Measurements from ENCODE around the gene CDCP1.

GRCh38 chr3:45042162-45042561 is 104.0 kb downstream of the CDCP1 start:
- TF ChIP-seq POLR2AphosphoS5 (IDR thresholded peaks at IDR 0.05; ENCODE audit: borderline replicate concordance, low read depth, low read length) (no peak), EZH2 (IDR thresholded peaks at IDR 0.05) (no peak)
